Lung microvascular endothelial cell (primary cell): ENCODE measurements around the gene RDH5. TPM values are rescaled to one million over a fixed set of nuclear protein-coding genes. Genes with fewer than 3 reads are reported as not detected.

ENCODE experiments used
- DNase-seq, 2 donors: peaks; one replicate each; pipeline versions ENCODE4 v3.0.0 to v3.0.0-alpha.2; 2010; ENCODE audit warnings: low read depth in 2 of 2
- total RNA-seq: library from RNA; depleted of rRNA; stranded (reverse); fragments of >200 nt; gene quantifications from 2 replicates; pipeline ENCODE4 v1.2.1, GENCODE V29; 2014

The RDH5 gene
- total RNA-seq, 1 donor from 2014 or later, result 0.40 TPM

GRCh38 chr12:55711786-55712553, 8.2 kb upstream of the RDH5 start:
- DNase-seq, result no peak

DNA sequence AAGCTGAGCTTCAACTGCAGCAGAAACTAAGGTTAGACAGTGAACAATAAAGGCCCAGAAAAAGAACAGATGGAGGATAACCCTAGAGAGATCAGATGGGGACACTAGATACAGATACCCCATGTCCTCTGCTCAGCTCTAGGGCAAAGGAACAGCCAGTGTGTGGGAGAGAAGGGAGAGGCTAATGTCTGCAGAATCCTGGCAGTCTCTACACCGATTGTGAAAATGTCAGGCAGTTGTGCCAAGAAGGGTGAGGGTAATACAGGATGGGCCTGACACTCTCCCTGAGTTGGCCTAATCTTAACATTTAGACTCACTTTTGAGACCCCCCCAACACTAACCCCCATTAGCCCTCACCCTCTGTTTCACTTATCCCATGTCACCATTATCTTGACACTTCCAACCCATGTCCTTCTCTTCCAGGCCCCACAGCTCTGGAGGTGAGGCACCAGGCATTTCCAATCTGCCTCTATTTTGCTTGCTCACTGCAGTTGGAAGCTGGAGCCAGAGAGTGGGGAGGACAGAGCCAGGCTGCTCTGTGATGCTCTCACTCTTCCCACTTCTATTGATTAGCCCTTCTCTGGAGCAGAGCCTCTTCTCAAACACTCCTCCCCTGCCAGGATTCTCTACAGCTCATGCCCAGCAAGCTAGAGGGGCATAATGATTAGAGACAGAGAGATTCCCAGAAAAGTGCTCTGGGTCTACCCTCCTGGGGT, 7.3 kb upstream of the RDH5 start:
- no peak for DNase-seq

DNA sequence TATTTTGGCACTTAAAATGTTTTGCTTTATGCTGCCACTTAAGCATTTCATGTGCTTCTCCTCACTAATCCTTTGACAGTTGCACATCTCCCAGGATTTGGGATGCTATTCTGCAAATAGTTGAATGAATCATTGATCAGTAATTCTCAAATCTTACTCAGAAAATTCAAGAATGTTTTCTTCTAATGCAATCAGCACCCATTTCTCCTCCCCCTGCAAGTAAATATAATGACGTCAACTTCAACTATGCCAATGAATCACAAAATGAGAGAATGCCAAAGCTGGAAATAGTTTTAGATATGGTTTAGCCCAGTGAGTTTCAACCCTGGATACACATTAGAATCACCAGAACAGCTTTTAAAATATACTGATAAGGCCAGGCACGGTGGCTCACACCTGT, 6.5 kb upstream of the RDH5 start:
- peak in 1 of 2 donors; percentile 23 for DNase-seq

GRCh38 chr12:55715169-55715764, 4.9 kb upstream of the RDH5 start:
- DNase-seq, result no peak

DNA sequence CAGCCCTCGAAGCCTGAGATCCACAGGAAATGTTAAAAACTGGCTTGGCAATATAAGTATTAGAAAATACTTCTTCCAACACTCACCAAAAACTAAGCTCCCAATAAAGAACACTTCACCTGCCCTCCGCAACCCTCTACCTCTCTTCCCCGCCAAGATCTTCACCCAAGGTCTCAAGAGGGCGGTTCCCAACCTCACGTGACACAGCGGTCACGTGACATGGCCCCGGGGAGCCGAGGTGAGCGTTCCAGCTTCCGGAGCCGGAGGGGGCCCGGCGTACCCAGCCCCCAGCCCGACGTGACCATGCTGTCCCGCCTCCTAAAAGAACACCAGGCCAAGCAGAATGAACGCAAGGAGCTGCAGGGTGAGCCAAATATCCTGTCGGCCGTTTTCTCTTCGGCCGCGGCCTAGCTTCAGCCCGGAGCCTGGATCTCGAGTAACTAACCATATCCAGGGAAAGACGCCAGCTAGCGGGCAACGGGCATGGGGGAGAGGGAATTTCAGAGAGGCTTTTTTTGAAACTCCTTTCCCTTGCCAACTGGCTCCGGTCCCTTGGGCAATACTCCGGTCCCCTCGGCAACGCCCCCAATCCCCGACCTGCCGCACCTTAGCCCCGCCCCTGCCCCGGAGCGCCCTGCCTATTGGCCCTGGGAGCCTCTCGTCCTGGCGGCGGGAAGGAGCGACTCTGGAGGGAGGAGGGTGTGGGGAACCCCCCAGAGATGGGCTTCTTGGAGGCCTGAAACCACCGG, 4.2 kb upstream of the RDH5 start, which contains the start of gene BLOC1S1:
Gene BLOC1S1, plus strand, starts transcription at position 214 of the 749 bp plus-strand sequence. Its CDS starts 6 bp downstream, at position 220.
- DNase-seq, result peak; percentile 93 to 94

DNA sequence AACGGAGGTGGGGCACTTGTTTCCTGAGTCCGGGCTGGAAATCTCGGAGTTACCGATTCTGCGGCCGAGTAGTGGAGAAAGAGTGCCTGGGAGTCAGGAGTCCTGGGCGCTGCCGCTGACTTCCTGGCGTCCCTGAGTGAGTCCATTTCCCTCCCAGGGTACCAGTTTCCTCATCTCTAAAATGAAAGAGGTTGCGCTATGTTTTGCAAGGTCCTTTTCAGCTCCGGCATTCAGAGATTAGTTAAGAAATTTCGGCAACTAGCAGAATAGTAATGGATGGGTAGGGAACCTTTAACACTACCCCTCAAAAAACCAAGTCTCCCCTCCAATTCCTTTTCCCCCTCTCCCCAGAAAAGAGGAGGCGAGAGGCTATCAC, 3.6 kb upstream of the RDH5 start:
- DNase-seq, result no peak

DNA sequence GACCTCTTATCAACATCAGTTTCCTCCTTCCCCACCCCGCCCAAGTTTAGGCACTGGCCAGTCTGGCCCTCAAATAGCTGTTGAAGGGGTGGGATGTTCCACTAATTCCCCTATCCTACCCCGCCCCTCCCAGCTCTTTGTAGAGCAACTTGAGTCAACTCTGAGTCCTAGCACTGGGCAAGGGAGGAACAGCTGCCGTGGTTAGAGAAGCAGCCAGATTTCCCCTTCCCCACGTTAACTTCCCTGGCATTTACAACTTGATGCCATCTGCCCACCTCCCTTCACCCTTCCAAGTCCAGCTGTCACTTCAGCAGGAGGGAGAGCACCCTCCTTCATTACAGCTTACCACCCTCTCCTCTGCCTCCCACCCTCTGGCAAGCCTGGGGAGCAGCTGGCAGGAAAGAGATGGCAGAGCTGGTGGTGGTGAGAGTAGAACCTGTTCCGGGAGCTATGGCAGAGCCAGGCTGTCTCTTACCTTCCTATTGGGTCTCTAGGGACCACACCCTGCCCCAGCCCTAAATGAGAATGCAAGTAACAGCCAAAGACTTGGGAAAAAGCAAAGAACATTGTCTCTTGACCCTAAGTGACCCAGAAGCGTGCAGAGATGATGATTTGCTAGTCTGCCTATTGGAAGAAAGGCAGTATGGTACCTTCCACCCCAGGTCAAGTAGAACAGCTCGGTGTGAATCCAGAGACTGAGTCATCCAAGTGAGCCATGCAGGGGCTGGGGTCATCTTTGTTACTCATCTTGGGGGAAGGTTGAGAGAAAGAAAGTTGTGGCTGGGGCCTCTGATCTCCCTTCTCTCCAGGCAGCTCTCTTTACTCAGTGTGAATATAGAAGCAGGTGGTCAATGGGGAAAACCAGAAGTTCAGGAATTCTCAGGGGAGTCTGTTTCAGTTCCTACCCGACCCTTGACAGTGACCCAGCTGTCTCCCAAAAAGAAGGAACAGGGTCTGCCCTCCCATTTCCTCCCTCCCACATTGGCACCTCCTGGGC, 2.9 kb upstream of the RDH5 start:
- peak in 1 of 2 donors; percentile 51 for DNase-seq

GRCh38 chr12:55718015-55718414, 2.2 kb upstream of the RDH5 start:
- DNase-seq, result no peak

DNA sequence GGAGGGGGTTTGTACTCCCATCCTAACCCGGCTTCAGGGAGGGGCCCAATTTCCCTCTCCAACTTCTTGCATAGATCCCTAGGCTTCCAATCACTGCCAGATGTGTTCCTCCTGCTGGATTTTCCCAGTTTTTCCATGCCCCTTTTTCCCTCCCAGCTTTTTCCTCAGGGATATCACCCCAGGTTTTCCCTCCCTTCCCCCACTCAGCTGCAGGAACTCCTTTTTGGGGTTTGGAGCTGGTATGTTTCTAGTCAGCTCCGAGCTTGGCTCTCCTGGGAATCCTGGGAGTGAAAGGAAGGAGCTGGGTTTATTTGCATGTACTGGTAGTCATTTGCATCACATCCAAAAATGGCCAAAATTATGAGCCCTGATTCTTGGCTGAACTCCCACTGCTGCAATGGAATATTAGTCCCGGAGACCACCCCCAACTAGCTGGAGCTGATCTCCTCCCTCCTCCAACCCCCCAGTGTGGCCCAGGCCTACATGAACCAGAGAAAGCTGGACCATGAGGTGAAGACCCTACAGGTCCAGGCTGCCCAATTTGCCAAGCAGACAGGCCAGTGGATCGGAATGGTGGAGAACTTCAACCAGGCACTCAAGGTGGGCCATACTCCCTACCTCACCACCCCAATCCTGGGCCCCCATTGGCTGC, 1.4 kb upstream of the RDH5 start:
- no peak for DNase-seq

DNA sequence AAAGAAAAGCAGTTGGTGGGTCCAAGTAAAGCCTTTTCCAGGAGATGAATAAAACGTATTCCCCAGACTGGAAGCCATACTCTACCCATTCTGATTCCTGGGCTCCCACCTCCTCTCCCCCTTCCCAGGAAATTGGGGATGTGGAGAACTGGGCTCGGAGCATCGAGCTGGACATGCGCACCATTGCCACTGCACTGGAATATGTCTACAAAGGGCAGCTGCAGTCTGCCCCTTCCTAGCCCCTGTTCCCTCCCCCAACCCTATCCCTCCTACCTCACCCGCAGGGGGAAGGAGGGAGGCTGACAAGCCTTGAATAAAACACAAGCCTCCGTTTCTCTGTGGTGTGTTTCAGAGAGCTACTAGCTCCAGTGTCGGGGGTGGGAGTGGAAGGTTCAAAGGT, 822 bp upstream of the RDH5 start:
- no peak for DNase-seq

DNA sequence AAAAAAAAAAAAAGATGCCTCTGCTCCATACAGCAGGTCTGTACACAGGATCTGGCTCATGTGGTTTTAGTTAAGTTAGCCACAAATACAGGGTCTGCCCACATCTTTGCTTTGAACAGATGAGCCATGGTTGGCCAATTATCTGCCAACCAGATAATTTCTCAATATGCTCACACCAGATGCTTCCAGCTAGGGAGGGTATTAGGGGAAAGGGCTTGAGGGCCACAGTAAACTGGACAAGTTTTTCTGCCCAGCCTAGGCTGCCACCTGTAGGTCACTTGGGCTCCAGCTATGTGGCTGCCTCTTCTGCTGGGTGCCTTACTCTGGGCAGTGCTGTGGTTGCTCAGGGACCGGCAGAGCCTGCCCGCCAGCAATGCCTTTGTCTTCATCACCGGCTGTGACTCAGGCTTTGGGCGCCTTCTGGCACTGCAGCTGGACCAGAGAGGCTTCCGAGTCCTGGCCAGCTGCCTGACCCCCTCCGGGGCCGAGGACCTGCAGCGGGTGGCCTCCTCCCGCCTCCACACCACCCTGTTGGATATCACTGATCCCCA, 776 bp downstream of the RDH5 start:
- peak; percentile 59 to 93 for DNase-seq

DNA sequence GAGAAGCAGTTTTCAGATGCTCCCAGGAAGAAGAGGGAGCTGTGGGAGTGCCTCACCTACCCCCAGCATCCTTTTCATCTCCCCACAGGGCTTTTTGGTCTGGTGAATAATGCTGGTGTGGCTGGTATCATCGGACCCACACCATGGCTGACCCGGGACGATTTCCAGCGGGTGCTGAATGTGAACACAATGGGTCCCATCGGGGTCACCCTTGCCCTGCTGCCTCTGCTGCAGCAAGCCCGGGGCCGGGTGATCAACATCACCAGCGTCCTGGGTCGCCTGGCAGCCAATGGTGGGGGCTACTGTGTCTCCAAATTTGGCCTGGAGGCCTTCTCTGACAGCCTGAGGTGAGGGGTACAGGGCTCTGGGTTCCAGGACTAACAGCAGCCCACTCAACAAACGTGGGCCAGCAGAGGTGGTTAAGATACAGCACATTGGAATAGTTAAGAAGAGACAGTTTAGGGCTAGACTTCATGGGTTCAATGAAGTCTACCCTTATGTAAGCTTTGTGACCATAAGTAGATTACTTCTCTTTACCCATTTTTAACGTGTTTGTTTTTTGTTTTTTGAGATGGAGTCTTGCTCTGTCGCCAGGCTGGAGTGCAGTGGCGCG, 1.5 kb downstream of the RDH5 start:
- DNase-seq, result no peak

DNA sequence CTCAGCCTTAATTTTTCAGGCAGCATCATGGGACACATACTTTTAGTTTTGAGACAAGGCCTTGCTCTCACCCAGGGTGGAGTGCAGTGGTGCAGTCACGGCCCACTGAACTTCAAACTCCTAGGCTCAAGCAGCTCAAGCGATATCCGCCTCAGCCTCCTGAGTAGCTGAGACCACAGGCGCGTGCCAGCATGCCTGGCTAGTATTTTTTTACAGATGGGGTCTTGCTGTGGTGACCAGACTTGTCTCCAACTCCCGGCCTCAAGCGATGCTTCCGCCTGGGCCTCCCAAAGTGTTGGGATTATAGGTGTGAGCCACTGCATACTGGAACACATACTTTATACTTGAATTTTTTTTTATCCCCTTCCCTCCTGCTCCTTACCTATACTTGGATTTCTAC, 2.8 kb downstream of the RDH5 start:
- DNase-seq, result no peak

GRCh38 chr12:55723516-55724225, 3.5 kb downstream of the RDH5 start:
- DNase-seq, result no peak

DNA sequence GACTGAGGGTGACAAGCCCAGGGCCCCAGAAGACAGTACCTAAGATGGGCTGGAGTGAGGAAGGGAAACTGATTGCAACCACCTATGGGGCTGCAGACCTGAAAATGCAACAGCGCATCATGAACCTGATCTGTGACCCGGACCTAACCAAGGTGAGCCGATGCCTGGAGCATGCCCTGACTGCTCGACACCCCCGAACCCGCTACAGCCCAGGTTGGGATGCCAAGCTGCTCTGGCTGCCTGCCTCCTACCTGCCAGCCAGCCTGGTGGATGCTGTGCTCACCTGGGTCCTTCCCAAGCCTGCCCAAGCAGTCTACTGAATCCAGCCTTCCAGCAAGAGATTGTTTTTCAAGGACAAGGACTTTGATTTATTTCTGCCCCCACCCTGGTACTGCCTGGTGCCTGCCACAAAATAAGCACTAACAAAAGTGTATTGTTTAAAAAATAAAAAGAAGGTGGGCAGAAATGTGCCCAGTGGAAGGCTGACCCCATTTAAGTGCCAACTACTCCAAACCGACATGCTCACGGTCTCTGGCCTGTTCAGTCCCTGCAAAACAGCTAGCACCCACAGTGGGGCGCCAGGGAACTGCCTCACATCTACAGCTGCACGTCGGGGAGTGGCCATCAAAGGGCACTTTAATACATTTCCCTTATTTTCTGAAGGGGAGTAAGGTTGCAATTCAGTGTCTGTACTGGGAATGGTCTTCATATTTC, 4.2 kb downstream of the RDH5 start:
- peak; percentile 77 to 79 for DNase-seq

GRCh38 chr12:55724940-55725309, 4.7 kb downstream of the RDH5 start:
- DNase-seq, result no peak

- no peak for DNase-seq
Measured at GRCh38 chr12:55725556-55725955, 5.4 kb downstream of the RDH5 start.

GRCh38 chr12:55726971-55727370, 6.8 kb downstream of the RDH5 start:
- peak in 1 of 2 donors; percentile 21 for DNase-seq
